CD14-positive monocyte (primary cell): ENCODE data around the gene MYO1D. TPM values are rescaled to one million over a fixed set of nuclear protein-coding genes. Genes with fewer than 3 reads are reported as not detected.
A peak's percentile ranks its signal among the peaks of the same experiment; 100 is the strongest.

Source experiments
- DNase-seq, 3 donors: peaks; one replicate each; pipeline ENCODE4 v3.0.0-alpha.2; 2011 to 2022
- H2AFZ ChIP-seq: 2 replicates; pipeline ENCODE4 v1.6.0; 2012; ENCODE audit warnings: mild to moderate bottlenecking, low read depth, low read length, inconsistent platforms; ENCODE audit not compliant: insufficient read depth, poor library complexity, severe bottlenecking
- H3K27ac ChIP-seq, 2 donors: 1 replicate in 1 of 2; 2 replicates in 1 of 2; pipeline ENCODE4 v1.5.1; 2012 to 2013; ENCODE audit warnings: low read length in 2 of 2, control low read depth in 1 of 2, inconsistent platforms in 1 of 2, low read depth in 1 of 2, mild to moderate bottlenecking in 1 of 2
- H3K27me3 ChIP-seq, 2 donors: one replicate each; pipeline versions ENCODE4 v1.6.0 to v1.6.1; 2011 to 2013; ENCODE audit warnings: low read length in 2 of 2; ENCODE audit not compliant: control insufficient read depth in 2 of 2, insufficient read depth in 2 of 2
- H3K36me3 ChIP-seq, 2 donors: replicated peaks in 1 of 2; 1 replicate in 1 of 2; 2 replicates in 1 of 2; pipeline versions ENCODE4 v1.5.1 to v1.6.1; 2012 to 2013; ENCODE audit warnings: low read length in 2 of 2, control low read depth in 1 of 2, inconsistent platforms in 1 of 2, mild to moderate bottlenecking in 1 of 2; ENCODE audit not compliant: insufficient read depth in 2 of 2, control insufficient read depth in 1 of 2
- H3K4me1 ChIP-seq, 2 donors: 1 replicate in 1 of 2; 2 replicates in 1 of 2; pipeline versions ENCODE4 v1.5.1 to v1.6.1; 2012 to 2013; ENCODE audit warnings: low read length in 2 of 2, control low read depth in 1 of 2, inconsistent platforms in 1 of 2, mild to moderate bottlenecking in 1 of 2, moderate library complexity in 1 of 2; ENCODE audit not compliant: insufficient read depth in 2 of 2, control insufficient read depth in 1 of 2
- H3K4me2 ChIP-seq: replicated peaks from 2 replicates; pipeline ENCODE3; 2012; ENCODE audit warnings: low read length, moderate library complexity, mild to moderate bottlenecking; ENCODE audit not compliant: poor library complexity, severe bottlenecking; ENCODE audit errors: extremely low read depth
- H3K4me3 ChIP-seq, 3 experiments: fragments of 200-600 bp in 1 of 3; sonication (generic) in 1 of 3; replicated peaks in 1 of 3; 1 replicate in 2 of 3; 2 replicates in 1 of 3; pipeline ENCODE4 v1.5.1; 2011 to 2013; ENCODE audit warnings: low read length in 3 of 3, mild to moderate bottlenecking in 3 of 3, control low read depth in 2 of 3, low read depth in 2 of 3, inconsistent platforms in 1 of 3, moderate library complexity in 1 of 3
- H3K79me2 ChIP-seq: 2 replicates; pipeline ENCODE4 v1.6.0; 2012; ENCODE audit warnings: mild to moderate bottlenecking, control low read depth, inconsistent platforms, low read length, moderate library complexity; ENCODE audit not compliant: insufficient read depth
- H3K9ac ChIP-seq: 2 replicates; pipeline ENCODE4 v1.6.0; 2017; ENCODE audit warnings: low read length, mild to moderate bottlenecking; ENCODE audit not compliant: insufficient read depth, poor library complexity, severe bottlenecking
- H3K9me3 ChIP-seq, 2 donors: replicated peaks in 1 of 2; 1 replicate in 1 of 2; 2 replicates in 1 of 2; pipeline versions ENCODE4 v1.5.1 to v1.6.1; 2012 to 2013; ENCODE audit warnings: low read length in 2 of 2, control low read depth in 1 of 2; ENCODE audit not compliant: control insufficient read depth in 1 of 2, insufficient read depth in 1 of 2
- H4K20me1 ChIP-seq: 2 replicates; pipeline ENCODE4 v1.6.0; 2012; ENCODE audit warnings: mild to moderate bottlenecking, low read length, control low read depth, moderate library complexity; ENCODE audit not compliant: insufficient read depth
- H3K27ac Mint-ChIP-seq, 7 donors: one replicate each; pipeline ENCODE4 v1.8.0; 2020; ENCODE audit warnings: mild to moderate bottlenecking in 7 of 7, mixed read lengths in 7 of 7, moderate library complexity in 6 of 7, inconsistent platforms in 2 of 7
- H3K27me3 Mint-ChIP-seq, 3 donors: one replicate each; pipeline ENCODE4 v1.8.0; 2021 to 2022; ENCODE audit warnings: low read depth in 3 of 3, mild to moderate bottlenecking in 3 of 3, mixed read lengths in 3 of 3, moderate library complexity in 3 of 3, inconsistent platforms in 1 of 3
- H3K36me3 Mint-ChIP-seq, 2 donors: one replicate each; pipeline ENCODE4 v1.8.0; 2020; ENCODE audit warnings: mixed read lengths in 2 of 2, inconsistent platforms in 1 of 2, mild to moderate bottlenecking in 1 of 2
- H3K4me1 Mint-ChIP-seq: one replicate; pipeline ENCODE4 v1.8.0; 2020; ENCODE audit warnings: mild to moderate bottlenecking, mixed read lengths
- H3K4me3 Mint-ChIP-seq, 2 donors: one replicate each; pipeline ENCODE4 v1.8.0; 2020; ENCODE audit warnings: mild to moderate bottlenecking in 2 of 2, mixed read lengths in 2 of 2, moderate library complexity in 1 of 2
- H3K9me3 Mint-ChIP-seq, 7 donors: one replicate each; pipeline ENCODE4 v1.8.0; 2020 to 2022; ENCODE audit warnings: mixed read lengths in 7 of 7, mild to moderate bottlenecking in 6 of 7, moderate library complexity in 6 of 7, inconsistent platforms in 2 of 7
- CTCF ChIP-seq: fragments of 200-600 bp; IDR thresholded peaks from one replicate; pipeline ENCODE4 v1.8.0; 2022; ENCODE audit warnings: antibody characterized with exemption, mild to moderate bottlenecking
- WGBS: methylation state at CpG from one replicate; pipeline ENCODE4 v1.1.5; 2013; ENCODE audit warnings: missing lambda C conversion rate; ENCODE audit not compliant: insufficient coverage; 5-methylcytosine and 5-hydroxymethylcytosine counted together
- intact Hi-C, 2 donors: fragments of 100-400 bp; cut with micrococcal nuclease; formaldehyde crosslinking; loops; one replicate each; pipeline versions ENCODE4 v1.15.0 to v1.15.1; 2023
- polyA plus RNA-seq, 3 donors: library from polyadenylated mRNA; depleted of rRNA in 1 of 3; unstranded in 2 of 3; stranded (reverse) in 1 of 3; fragments of 300-500 nt in 2 of 3; fragments of >200 nt in 1 of 3; fragmentation: Illumina TruSeq in 2 of 3; gene quantifications; 1 replicate in 2 of 3; 2 replicates in 1 of 3; pipeline ENCODE4 v1.2.3, GENCODE V29; 2012 to 2021

The MYO1D gene
- polyA plus RNA-seq, 3 donors = 0.22 to 0.39 (median 0.26) TPM

- TF ChIP-seq CTCF = no peak
Measured at GRCh38 chr17:32558326-32558955, 318.5 kb downstream of the MYO1D start.

GRCh38 chr17:32555611-32556310, 321.2 kb downstream of the MYO1D start:
- no peaks in the 10 kb centered on the region for H3K36me3 ChIP-seq
- no peak overlapping the region for H3K4me2 ChIP-seq
- H3K79me2 ChIP-seq = no peaks in the 10 kb centered on the region
- Mint-ChIP-seq H3K4me3 (no peak overlapping the region), H3K27ac (no peak overlapping the region), H3K4me1 (peaks cover 28% of the 10 kb centered on the region), H3K36me3 (no peaks in the 10 kb centered on the region), H3K27me3 (peaks cover 0 to 7% (median 2%) of the 10 kb centered on the region in 3 donors), H3K9me3 (peaks cover 0 to 5% (median 0%) of the 10 kb centered on the region in 7 donors)
- H3K27ac ChIP-seq = no peak overlapping the region
- no peaks in the 10 kb centered on the region for H3K27me3 ChIP-seq
- H3K4me3 ChIP-seq = no peak overlapping the region
- H3K4me1 ChIP-seq = peaks cover 3 to 7% of the 10 kb centered on the region in 2 donors
- H2AFZ ChIP-seq = no peak overlapping the region
- H3K9ac ChIP-seq = no peak overlapping the region
- intact Hi-C loops = no loop called here
- no peak for TF ChIP-seq CTCF
- H3K9me3 ChIP-seq = no peaks in the 10 kb centered on the region
- DNase-seq = no peak
- 83% methylated on average over 8 of the region's 12 CpGs for WGBS
- H4K20me1 ChIP-seq = no peaks in the 10 kb centered on the region

More at GRCh38 chr17:32558326-32558955, 318.5 kb downstream of the MYO1D start:
- intact Hi-C loops = no loop called here
- Histone ChIP-seq H3K9ac (no peak overlapping the region), H4K20me1 (no peaks in the 10 kb centered on the region), H3K4me1 (no peaks in the 10 kb centered on the region), H2AFZ (no peak overlapping the region), H3K27ac (no peak overlapping the region), H3K36me3 (no peaks in the 10 kb centered on the region), H3K4me3 (no peak overlapping the region), H3K4me2 (no peak overlapping the region), H3K27me3 (no peaks in the 10 kb centered on the region), H3K79me2 (no peaks in the 10 kb centered on the region), H3K9me3 (no peaks in the 10 kb centered on the region)
- Mint-ChIP-seq H3K9me3 (peaks cover 0 to 5% (median 0%) of the 10 kb centered on the region in 7 donors), H3K27me3 (peaks cover 0 to 6% (median 3%) of the 10 kb centered on the region in 3 donors), H3K4me3 (no peak overlapping the region), H3K4me1 (peaks cover 14% of the 10 kb centered on the region), H3K36me3 (no peaks in the 10 kb centered on the region), H3K27ac (peak overlapping the region in 1 of 7 donors; percentile 48)
- no CpG with 5 or more reads among the region's 6 CpGs for WGBS
- DNase-seq = no peak
